IMR-90 (cell line): Measurements from ENCODE around the gene ZNF763.

Experiments
- CEBPB ChIP-seq: IDR thresholded peaks from 2 replicates; pipeline ENCODE4 v1.6.1; 2012; ENCODE audit warnings: low read depth, low read length, improper control_type of control experiment
- CHD1 ChIP-seq: IDR thresholded peaks from 2 replicates; pipeline ENCODE4 v1.6.1; 2012; ENCODE audit warnings: low read depth, low read length, improper control_type of control experiment
- CTCF ChIP-seq: conservative IDR thresholded peaks from 2 replicates; pipeline ENCODE4 v1.5.1; 2012; ENCODE audit warnings: mild to moderate bottlenecking, low read depth, low read length, improper control_type of control experiment
- ELK1 ChIP-seq: fragments of 150-350 bp; IDR thresholded peaks from 2 replicates; pipeline ENCODE4 v1.6.1; 2016; ENCODE audit warnings: low read depth, mild to moderate bottlenecking, low read length, moderate library complexity, borderline replicate concordance
- FOS ChIP-seq: fragments of 150-350 bp; IDR thresholded peaks from 2 replicates; pipeline ENCODE4 v1.6.1; 2016; ENCODE audit warnings: low read depth, low read length
- MAFK ChIP-seq: IDR thresholded peaks from 2 replicates; pipeline ENCODE4 v1.6.1; 2012; ENCODE audit warnings: low read depth, low read length, improper control_type of control experiment
- MAZ ChIP-seq: IDR thresholded peaks from 2 replicates; pipeline ENCODE4 v1.6.1; 2012; ENCODE audit warnings: low read depth, mild to moderate bottlenecking, low read length, improper control_type of control experiment, moderate library complexity, borderline replicate concordance
- POLR2A ChIP-seq: IDR thresholded peaks from 2 replicates; pipeline ENCODE4 v1.6.1; 2012; ENCODE audit warnings: mild to moderate bottlenecking, low read depth, low read length
- RAD21 ChIP-seq: IDR thresholded peaks from 2 replicates; pipeline ENCODE4 v1.6.1; 2012; ENCODE audit warnings: low read length, improper control_type of control experiment
- RFX5 ChIP-seq: IDR thresholded peaks from 2 replicates; pipeline ENCODE4 v1.8.0; 2012; ENCODE audit warnings: low read depth, mild to moderate bottlenecking, low read length, moderate library complexity
- SMC3 ChIP-seq: fragments of 150-350 bp; IDR thresholded peaks from 2 replicates; pipeline ENCODE4 v1.6.1; 2016; ENCODE audit warnings: low read depth, mild to moderate bottlenecking, antibody characterized with exemption, low read length, moderate library complexity
- USF2 ChIP-seq: fragments of 150-350 bp; IDR thresholded peaks from 2 replicates; pipeline ENCODE4 v1.6.1; 2017; ENCODE audit warnings: mild to moderate bottlenecking, antibody characterized with exemption, low read length, low read depth

- TF ChIP-seq MAFK, result no peak
- no peak for TF ChIP-seq CTCF
- no peak for TF ChIP-seq SMC3
- TF ChIP-seq POLR2A, result no peak
- TF ChIP-seq CEBPB, result no peak
- no peak for TF ChIP-seq FOS
- TF ChIP-seq USF2, result no peak
- TF ChIP-seq RFX5, result no peak
- TF ChIP-seq MAZ, result no peak
- TF ChIP-seq RAD21, result no peak
- no peak for TF ChIP-seq ELK1
- no peak for TF ChIP-seq CHD1
Observed at GRCh38 chr19:11950312-11950711, 14.5 kb upstream of the ZNF763 start.
